Ovary (tissue), 9 donors: ENCODE data around the gene PPP1R14C. TPM values are rescaled to one million over a fixed set of nuclear protein-coding genes. Genes with fewer than 3 reads are reported as not detected.

ENCODE experiments used
- DNase-seq, 5 donors: peaks; one replicate each; pipeline ENCODE4 v3.0.0-alpha.2; 2019 to 2020
- H3K27ac ChIP-seq, 2 donors: fragments of 200-600 bp; one replicate each; pipeline versions ENCODE4 v1.5.1 to v1.8.0; 2019 to 2022
- H3K27me3 ChIP-seq: fragments of 200-600 bp; one replicate; pipeline ENCODE4 v1.8.0; 2022
- H3K36me3 ChIP-seq: fragments of 200-600 bp; sonication (generic); one replicate; pipeline ENCODE4 v1.5.1; 2019
- H3K4me1 ChIP-seq: one replicate; pipeline ENCODE4 v1.8.1; 2013; ENCODE audit warnings: mild to moderate bottlenecking, moderate library complexity; ENCODE audit not compliant: insufficient read depth
- H3K4me3 ChIP-seq: fragments of 200-600 bp; sonication (generic); one replicate; pipeline ENCODE4 v1.5.1; 2017
- H3K9me3 ChIP-seq, 2 donors: fragments of 200-600 bp in 1 of 2; sonication (generic) in 1 of 2; one replicate each; pipeline versions ENCODE4 v1.5.1 to v1.8.1; 2013 to 2019; ENCODE audit warnings: mild to moderate bottlenecking in 1 of 2, moderate library complexity in 1 of 2
- EP300 ChIP-seq: sonication (generic); formaldehyde crosslinking; IDR thresholded peaks from one replicate; pipeline ENCODE4 v1.6.1; 2017; ENCODE audit warnings: antibody characterized with exemption
- POLR2A ChIP-seq: fragments of 450-650 bp; IDR thresholded peaks from one replicate; pipeline ENCODE4 v1.6.1; 2017; ENCODE audit warnings: antibody characterized with exemption, mild to moderate bottlenecking, moderate library complexity
- WGBS, 3 donors: extraction: QIAGEN DNeasy Blood & Tissue Kit in 1 of 3; methylation state at CpG; one replicate each; pipeline versions ENCODE4 v1.1.5 to v1.1.7; 2013 to 2017; 5-methylcytosine and 5-hydroxymethylcytosine counted together
- intact Hi-C, 4 donors: fragments of 100-400 bp; cut with DNase I; formaldehyde crosslinking; loops; one replicate each; pipeline versions ENCODE4 v1.11.0 to v1.15.1; 2022 to 2023
- polyA plus RNA-seq, 2 donors: library from polyadenylated mRNA; stranded (reverse); fragments of 200-250 nt in 1 of 2; fragments of 350-450 nt in 1 of 2; fragmentation: Illumina TruSeq in 1 of 2; extraction: RNeasy Lipid Tissue Mini Kit (QIAGEN cat#74804) in 1 of 2; gene quantifications; one replicate each; pipeline ENCODE4 v1.2.3, GENCODE V29; 2013 to 2014
- total RNA-seq, 7 donors: library from RNA; depleted of rRNA in 2 of 7; stranded (reverse); fragments of >200 nt in 2 of 7; fragmentation: NEBNext Ultra II Directional in 3 of 7; extraction: Animal tissue kit (Norgen Biotek cat#: 25700) in 3 of 7; gene quantifications; one replicate each; pipeline versions ENCODE4 v1.1.0 to v1.2.4, GENCODE V29; 2016 to 2023
- TF ChIP-seq, protein P1 (sequence below), 3 donors: fragments of 450-650 bp in 2 of 3; fragments of 200-600 bp in 1 of 3; IDR thresholded peaks; one replicate each; pipeline versions ENCODE4 v1.5.1 to v1.8.0; 2016 to 2022; ENCODE audit warnings: antibody characterized with exemption in 3 of 3, mild to moderate bottlenecking in 1 of 3
- donor health status: DM: no; HTN: no; CAD: no; lungs with moderate emphysema.
- donor health status: DM: no; HTN: no; CAD: no.
- donor health status: Bipolar disorder and iron deficiency.
- donor health status: DM: yes; HTN: yes; CAD: no.
- donor health status: DM: no; HTN: no; CAD: no.
- donor health status: DM: yes; HTN: yes; CAD: no.

Gene PPP1R14C
- total and polyA plus RNA-seq, 9 donors: 0.12 to 8.6 (median 0.40) TPM; not detected in 2

DNA sequence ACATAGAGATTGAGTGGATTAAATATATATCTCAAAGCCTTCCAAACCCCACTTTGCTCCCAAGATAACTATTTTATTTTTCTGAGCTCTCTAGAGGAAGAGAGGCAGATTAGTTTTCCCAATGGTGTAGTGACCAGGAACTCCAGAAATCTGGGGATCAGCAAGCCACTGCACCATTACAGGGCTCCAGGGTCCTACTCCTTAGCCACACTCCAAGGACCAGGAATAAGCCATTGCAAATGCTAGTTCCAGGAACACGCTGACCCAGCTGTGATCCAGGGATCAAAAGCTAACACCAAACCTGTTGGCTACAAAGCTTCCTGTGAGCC is 128.3 kb downstream of the PPP1R14C start:
- no peaks in the 10 kb centered on the region for H3K27me3 ChIP-seq
- H3K9me3 ChIP-seq: no peaks in the 10 kb centered on the region
- WGBS, 3 donors: 98 to 100% (median 100%) methylated on average over 1 of the region's 1 CpG
- no peaks in the 10 kb centered on the region for H3K4me1 ChIP-seq
- no peak overlapping the region for H3K27ac ChIP-seq
- no peak for DNase-seq
- no peaks in the 10 kb centered on the region for H3K36me3 ChIP-seq
- TF ChIP-seq, protein P1, sequence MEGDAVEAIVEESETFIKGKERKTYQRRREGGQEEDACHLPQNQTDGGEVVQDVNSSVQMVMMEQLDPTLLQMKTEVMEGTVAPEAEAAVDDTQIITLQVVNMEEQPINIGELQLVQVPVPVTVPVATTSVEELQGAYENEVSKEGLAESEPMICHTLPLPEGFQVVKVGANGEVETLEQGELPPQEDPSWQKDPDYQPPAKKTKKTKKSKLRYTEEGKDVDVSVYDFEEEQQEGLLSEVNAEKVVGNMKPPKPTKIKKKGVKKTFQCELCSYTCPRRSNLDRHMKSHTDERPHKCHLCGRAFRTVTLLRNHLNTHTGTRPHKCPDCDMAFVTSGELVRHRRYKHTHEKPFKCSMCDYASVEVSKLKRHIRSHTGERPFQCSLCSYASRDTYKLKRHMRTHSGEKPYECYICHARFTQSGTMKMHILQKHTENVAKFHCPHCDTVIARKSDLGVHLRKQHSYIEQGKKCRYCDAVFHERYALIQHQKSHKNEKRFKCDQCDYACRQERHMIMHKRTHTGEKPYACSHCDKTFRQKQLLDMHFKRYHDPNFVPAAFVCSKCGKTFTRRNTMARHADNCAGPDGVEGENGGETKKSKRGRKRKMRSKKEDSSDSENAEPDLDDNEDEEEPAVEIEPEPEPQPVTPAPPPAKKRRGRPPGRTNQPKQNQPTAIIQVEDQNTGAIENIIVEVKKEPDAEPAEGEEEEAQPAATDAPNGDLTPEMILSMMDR (IDR thresholded peaks at IDR 0.05): no peak
- no peak for TF ChIP-seq POLR2A
- no peak for TF ChIP-seq EP300
- intact Hi-C loops: no loop called here
- H3K4me3 ChIP-seq: no peak overlapping the region

DNA sequence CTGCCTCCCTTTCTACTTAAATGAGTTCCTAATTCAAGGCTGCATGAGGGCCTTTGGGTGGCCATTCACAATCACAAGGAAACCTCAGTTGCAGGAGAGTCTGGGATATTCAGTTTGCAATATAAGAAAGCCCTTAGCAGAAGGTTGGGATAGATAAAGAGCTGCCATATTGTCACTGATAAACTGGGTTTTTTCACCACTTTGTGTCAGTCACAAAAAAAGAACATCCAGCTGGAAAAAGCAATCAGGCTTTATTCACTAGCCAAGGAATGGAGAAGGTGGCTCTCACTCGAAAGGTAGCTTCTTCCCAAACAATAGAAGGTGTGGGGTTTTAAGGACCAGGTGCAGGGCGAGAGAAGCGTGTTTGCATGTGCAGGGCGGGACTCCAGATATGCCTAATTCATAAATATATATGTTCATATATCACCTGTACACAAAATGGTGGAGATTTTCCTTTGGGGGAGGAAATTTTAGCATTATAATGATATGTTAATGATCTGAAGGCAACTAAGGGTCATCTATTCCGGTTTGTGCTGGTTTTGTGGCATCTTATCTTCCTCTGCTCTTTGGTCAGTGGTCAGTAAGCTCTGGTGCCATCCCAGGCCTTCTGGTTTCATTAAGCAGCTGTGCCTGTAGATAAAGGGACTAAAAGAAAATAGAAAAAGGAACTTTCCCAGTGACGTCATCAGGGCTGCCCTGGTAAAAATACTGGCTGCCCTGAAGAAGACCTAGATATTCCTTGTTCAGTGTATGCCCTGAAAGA is 128.8 kb downstream of the PPP1R14C start:
- intact Hi-C loops: no loop called here

DNA sequence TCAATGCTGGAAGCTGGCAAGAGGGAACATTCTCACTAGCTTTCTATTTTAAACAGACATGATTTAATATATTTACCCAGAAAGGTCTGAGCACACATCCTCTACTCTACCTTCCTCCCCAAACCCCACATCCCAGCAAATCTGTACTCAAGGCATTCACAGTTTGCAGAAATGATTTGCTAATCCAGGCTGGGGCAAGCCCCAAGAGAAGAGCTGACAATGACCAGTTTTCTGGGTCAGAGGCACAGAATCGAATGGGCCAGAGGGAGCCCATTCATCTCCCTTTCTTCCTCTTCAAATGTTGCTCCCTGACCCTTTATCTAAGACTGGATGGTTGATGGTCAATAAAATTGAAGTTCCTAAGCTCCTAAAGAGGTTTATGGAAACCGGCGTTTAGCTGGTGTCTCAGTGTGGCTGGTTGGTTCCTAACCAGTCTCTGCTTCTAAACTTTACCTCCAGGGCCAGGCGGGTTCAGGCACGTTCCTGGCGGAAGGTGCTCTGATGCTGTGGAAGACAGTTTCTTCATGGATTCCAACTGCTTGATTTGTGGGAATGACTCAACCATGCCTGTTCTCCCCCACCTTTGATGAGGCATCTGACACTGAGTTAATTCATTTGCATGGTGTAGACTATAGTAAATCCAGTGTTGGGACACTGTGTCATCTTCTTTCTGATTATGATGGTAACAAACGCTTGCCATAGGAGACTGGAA is 129.6 kb downstream of the PPP1R14C start:
- WGBS, 3 donors: 79 to 81% (median 81%) methylated on average over 7 of the region's 7 CpGs
- Histone ChIP-seq H3K27ac (no peak overlapping the region), H3K4me3 (no peak overlapping the region), H3K36me3 (no peaks in the 10 kb centered on the region), H3K9me3 (no peaks in the 10 kb centered on the region), H3K4me1 (no peaks in the 10 kb centered on the region), H3K27me3 (no peaks in the 10 kb centered on the region)
- TF ChIP-seq EP300 (no peak), POLR2A (no peak)
- TF ChIP-seq, protein P1 (IDR thresholded peaks at IDR 0.05): no peak
- no peak for DNase-seq
- intact Hi-C loops: no loop called here

More for the DNA sequence above, 128.8 kb downstream of the PPP1R14C start:
- Histone ChIP-seq H3K27ac (no peak overlapping the region), H3K4me1 (no peaks in the 10 kb centered on the region), H3K36me3 (no peaks in the 10 kb centered on the region), H3K4me3 (no peak overlapping the region), H3K9me3 (no peaks in the 10 kb centered on the region), H3K27me3 (no peaks in the 10 kb centered on the region)
- TF ChIP-seq, protein P1 (IDR thresholded peaks at IDR 0.05): no peak
- TF ChIP-seq POLR2A: no peak
- no peak for TF ChIP-seq EP300
- 80 to 82% (median 82%) methylated on average over 6 of the region's 6 CpGs for WGBS, 3 donors
- DNase-seq: no peak

DNA sequence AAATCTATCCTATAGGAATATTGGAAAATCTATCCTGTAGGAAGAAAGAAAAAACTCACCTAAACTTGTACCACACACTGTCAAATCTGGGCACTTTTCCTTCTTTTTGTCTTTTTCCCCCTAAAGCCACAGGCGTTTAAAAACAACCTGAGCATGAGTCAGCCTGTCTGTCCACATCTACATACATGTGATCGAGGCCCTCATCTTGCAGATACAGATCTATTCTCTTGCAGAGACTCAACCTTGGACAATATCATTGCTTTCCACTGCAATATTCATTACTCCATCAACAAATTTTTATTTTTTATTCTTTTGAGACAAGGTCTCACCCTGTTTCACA is 130.1 kb downstream of the PPP1R14C start:
- no peak for DNase-seq
- Histone ChIP-seq H3K4me3 (no peak overlapping the region), H3K27ac (no peak overlapping the region), H3K4me1 (no peaks in the 10 kb centered on the region), H3K27me3 (no peaks in the 10 kb centered on the region), H3K36me3 (no peaks in the 10 kb centered on the region), H3K9me3 (no peaks in the 10 kb centered on the region)
- intact Hi-C loops: no loop called here
- TF ChIP-seq EP300: no peak
- no peak for TF ChIP-seq POLR2A
- TF ChIP-seq, protein P1 (IDR thresholded peaks at IDR 0.05): no peak
- 88 to 95% (median 89%) methylated on average over 2 of the region's 2 CpGs for WGBS, 3 donors
